Activated naive CD4-positive, alpha-beta T cell treated with Interleukin-2 at 50 U/mL for 16 hours (primary cell): ENCODE results near the gene TCF12.
"Not testable (repeated sequence)": the region's sequence is repeated elsewhere in the genome, so short reads cannot be mapped to it uniquely, and the experiment has no call there.

ENCODE experiments used
- DNase-seq: peaks from one replicate; pipeline ENCODE4 v3.0.0-alpha.2; 2020

TCF12 gene

GRCh38 chr15:56916825-56917477 lies 1.5 kb upstream of the TCF12 start:
- no peak for DNase-seq

- no peak for DNase-seq
Measured at GRCh38 chr15:56917652-56918045, 795 bp upstream of the TCF12 start.

- DNase-seq: peak; percentile 65
Measured at GRCh38 chr15:56919031-56919608, 676 bp downstream of the TCF12 start.

- peak; percentile 5 for DNase-seq
Measured at GRCh38 chr15:56919609-56920366, 1.3 kb downstream of the TCF12 start.

- no peak for DNase-seq
Measured at GRCh38 chr15:56920367-56920627, 1.9 kb downstream of the TCF12 start.

- DNase-seq: no peak
Measured at GRCh38 chr15:56923174-56923591, 4.7 kb downstream of the TCF12 start.

GRCh38 chr15:56927816-56928215 lies 9.4 kb downstream of the TCF12 start:
- DNase-seq: no peak

GRCh38 chr15:56929399-56929798 lies 11.0 kb downstream of the TCF12 start:
- no peak for DNase-seq

- DNase-seq: no peak
Measured at GRCh38 chr15:56929933-56930332, 11.5 kb downstream of the TCF12 start.

GRCh38 chr15:56930669-56931313 lies 12.3 kb downstream of the TCF12 start:
- DNase-seq: no peak

- no peak for DNase-seq
Measured at GRCh38 chr15:56931639-56932508, 13.4 kb downstream of the TCF12 start.

- not testable (repeated sequence) for DNase-seq
Measured at GRCh38 chr15:56932509-56932868, 14.0 kb downstream of the TCF12 start.

GRCh38 chr15:56933410-56933809 lies 15.0 kb downstream of the TCF12 start:
- DNase-seq: no peak

- no peak for DNase-seq
Measured at GRCh38 chr15:56933811-56934210, 15.4 kb downstream of the TCF12 start.

GRCh38 chr15:56934269-56934668 lies 15.8 kb downstream of the TCF12 start:
- no peak for DNase-seq

- DNase-seq: no peak
Measured at GRCh38 chr15:56936929-56937328, 18.5 kb downstream of the TCF12 start.

GRCh38 chr15:56939257-56939656 lies 20.8 kb downstream of the TCF12 start:
- no peak for DNase-seq

- no peak for DNase-seq
Measured at GRCh38 chr15:56940388-56940787, 21.9 kb downstream of the TCF12 start.

GRCh38 chr15:56942118-56942517 lies 23.7 kb downstream of the TCF12 start:
- DNase-seq: no peak

GRCh38 chr15:56943403-56943802 lies 25.0 kb downstream of the TCF12 start:
- no peak for DNase-seq

- DNase-seq: no peak
Measured at GRCh38 chr15:56944485-56944884, 26.0 kb downstream of the TCF12 start.

- no peak for DNase-seq
Measured at GRCh38 chr15:56946150-56946549, 27.7 kb downstream of the TCF12 start.
